ENCODE measurements around the gene SPPL3.
"Not testable (repeated sequence)": the region's sequence is repeated elsewhere in the genome, so short reads cannot be mapped to it uniquely, and the experiment has no call there.

- not testable (repeated sequence) for TF ChIP-seq CTCF (IDR thresholded peaks at IDR 0.05; ENCODE audit: poor library complexity); EZH2 (IDR thresholded peaks at IDR 0.05; ENCODE audit: borderline replicate concordance)
Measured at GRCh38 chr12:120950260-120950799, 46.2 kb upstream of the SPPL3 start.

All from hepatocyte (in vitro differentiated cells).